ENCODE results near the gene OR2H2. TPM values are rescaled to one million over a fixed set of nuclear protein-coding genes. Genes with fewer than 3 reads are reported as not detected.

Gene OR2H2
- total RNA-seq, 1 experiment from 2014 or later, result not detected

DNA sequence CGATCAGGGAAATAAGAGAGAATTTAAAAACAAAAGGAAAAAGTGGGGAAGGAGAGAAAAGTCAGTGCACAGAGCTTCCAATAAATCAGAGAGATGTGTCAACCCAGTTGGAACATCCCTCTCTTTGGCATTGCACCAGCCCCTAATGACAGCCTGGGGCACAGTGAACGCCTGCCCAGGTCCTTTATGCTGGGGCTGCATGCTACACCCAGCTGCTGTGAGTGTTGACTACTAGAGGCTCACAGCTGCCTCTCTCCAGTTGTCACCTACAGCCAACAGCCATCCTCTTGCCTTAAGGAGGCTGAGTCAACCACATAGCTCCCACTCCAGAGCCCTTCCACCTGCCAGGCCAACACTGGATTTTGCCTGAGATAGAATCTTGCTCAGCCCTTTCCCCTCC lies 19.0 kb downstream of the OR2H2 start:
- no peaks in the 10 kb centered on the region for H3K36me3 Mint-ChIP-seq (ENCODE audit: insufficient read depth, unreplicated experiment)
- CTCF ChIA-PET, result no interaction called here

DNA sequence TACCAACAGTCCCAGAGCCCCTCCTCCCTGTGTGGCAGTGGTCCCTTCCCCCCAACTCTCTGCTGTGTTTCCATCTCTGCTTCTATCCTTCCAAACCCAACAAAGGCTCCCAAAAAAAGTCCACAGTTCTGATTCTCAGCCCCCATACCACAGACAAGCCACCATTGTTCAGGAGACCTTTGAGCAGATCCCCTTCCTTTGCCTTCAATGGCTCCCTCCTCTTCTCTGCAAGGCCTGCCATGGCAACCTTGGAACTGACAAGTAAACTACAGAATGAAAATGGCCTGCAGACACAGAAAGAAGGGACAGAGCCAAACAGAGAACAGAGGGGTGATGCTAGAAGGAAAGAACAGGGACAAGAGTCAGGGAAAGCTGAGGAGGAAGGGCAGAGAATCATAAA lies 23.2 kb downstream of the OR2H2 start:
- no peaks in the 10 kb centered on the region for H3K36me3 ChIP-seq (ENCODE audit: control insufficient read depth, insufficient read depth, low read length)

More for the DNA sequence above, 19.0 kb downstream of the OR2H2 start:
- POLR2A ChIA-PET, result no interaction called here
- Histone ChIP-seq H3K4me3 (ENCODE audit: low read depth, low read length) (no peak overlapping the region), H3K36me3 (ENCODE audit: control insufficient read depth, insufficient read depth, low read length) (no peaks in the 10 kb centered on the region), H3K9me3 (no peaks in the 10 kb centered on the region), H3K27me3 (replicated peaks; ENCODE audit: control insufficient read depth, insufficient read depth, low read length) (no peaks in the 10 kb centered on the region), H3K4me1 (no peaks in the 10 kb centered on the region)
- Mint-ChIP-seq H3K9me3 (ENCODE audit: unreplicated experiment) (no peaks in the 10 kb centered on the region), H3K27me3 (ENCODE audit: insufficient read depth, unreplicated experiment) (peaks cover 12% of the 10 kb centered on the region), H3K4me1 (ENCODE audit: low read depth, unreplicated experiment) (no peaks in the 10 kb centered on the region), H3K4me3 (ENCODE audit: unreplicated experiment) (no peak overlapping the region), H3K27ac (ENCODE audit: unreplicated experiment) (no peak overlapping the region)
- intact Hi-C loops (cut with micrococcal nuclease; ENCODE audit: unreplicated experiment), result no loop called here
- TF ChIP-seq CTCF (IDR thresholded peaks at IDR 0.05; ENCODE audit: insufficient read depth in 1 of 2, low read depth in 1 of 2, low read length in 1 of 2, severe bottlenecking in 1 of 2, unreplicated experiment in 1 of 2), result no peak
- BruUV-seq (replicated peaks), result no TSS peak
- no peak for DNase-seq

DNA sequence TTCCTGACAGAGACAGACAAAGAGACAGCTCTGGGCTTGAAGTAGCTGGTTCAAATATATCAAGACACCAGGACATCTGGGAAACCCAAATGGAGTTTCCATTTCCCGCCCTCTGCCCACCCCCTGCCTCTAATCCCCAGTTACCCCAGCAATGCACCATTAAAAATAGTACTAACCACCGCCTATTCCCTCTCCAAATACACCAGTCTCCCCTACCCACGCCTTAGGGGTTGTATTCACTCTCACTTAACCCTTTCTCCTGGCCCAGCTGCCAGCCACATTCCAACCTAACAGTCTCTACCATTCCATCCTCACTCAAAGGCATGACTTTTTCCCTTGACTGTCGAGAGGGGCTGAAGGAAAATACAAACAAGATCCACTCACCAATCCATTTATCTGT lies 25.6 kb downstream of the OR2H2 start:
- intact Hi-C loops (cut with micrococcal nuclease; ENCODE audit: unreplicated experiment), result no loop called here
- POLR2A ChIA-PET, result no interaction called here
- no TSS peak for BruUV-seq (replicated peaks)

More for the DNA sequence above, 23.2 kb downstream of the OR2H2 start:
- no peak for TF ChIP-seq CTCF (IDR thresholded peaks at IDR 0.05; ENCODE audit: insufficient read depth in 1 of 2, low read depth in 1 of 2, low read length in 1 of 2, severe bottlenecking in 1 of 2, unreplicated experiment in 1 of 2)
- Histone ChIP-seq H3K9me3 (no peaks in the 10 kb centered on the region), H3K4me3 (ENCODE audit: low read depth, low read length) (no peak overlapping the region), H3K4me1 (no peaks in the 10 kb centered on the region), H3K27me3 (replicated peaks; ENCODE audit: control insufficient read depth, insufficient read depth, low read length) (no peaks in the 10 kb centered on the region; the same call in 1 of the 2 replicates)
- Mint-ChIP-seq H3K27me3 (ENCODE audit: insufficient read depth, unreplicated experiment) (peaks cover 10% of the 10 kb centered on the region), H3K4me3 (ENCODE audit: unreplicated experiment) (no peak overlapping the region), H3K27ac (ENCODE audit: unreplicated experiment) (no peak overlapping the region), H3K9me3 (ENCODE audit: unreplicated experiment) (no peaks in the 10 kb centered on the region), H3K36me3 (ENCODE audit: insufficient read depth, unreplicated experiment) (no peaks in the 10 kb centered on the region), H3K4me1 (ENCODE audit: low read depth, unreplicated experiment) (no peaks in the 10 kb centered on the region)
- intact Hi-C loops (cut with micrococcal nuclease; ENCODE audit: unreplicated experiment), result no loop called here
- DNase-seq, result no peak
- CTCF ChIA-PET, result no interaction called here
- POLR2A ChIA-PET, result no interaction called here
- no TSS peak for BruUV-seq (replicated peaks)

More for the DNA sequence above, 25.6 kb downstream of the OR2H2 start:
- no peaks in the 10 kb centered on the region for H3K9me3 Mint-ChIP-seq (ENCODE audit: unreplicated experiment)
- Histone ChIP-seq H3K4me3 (ENCODE audit: low read depth, low read length) (no peak overlapping the region), H3K9me3 (no peaks in the 10 kb centered on the region), H3K4me1 (no peaks in the 10 kb centered on the region), H3K36me3 (ENCODE audit: control insufficient read depth, insufficient read depth, low read length) (no peaks in the 10 kb centered on the region), H3K27me3 (replicated peaks; ENCODE audit: control insufficient read depth, insufficient read depth, low read length) (no peaks in the 10 kb centered on the region; the same call in 1 of the 2 replicates)
- peaks cover 13% of the 10 kb centered on the region for H3K27me3 Mint-ChIP-seq (ENCODE audit: insufficient read depth, unreplicated experiment)
- CTCF ChIA-PET, result no interaction called here
- no peaks in the 10 kb centered on the region for H3K4me1 Mint-ChIP-seq (ENCODE audit: low read depth, unreplicated experiment)
- H3K36me3 Mint-ChIP-seq (ENCODE audit: insufficient read depth, unreplicated experiment), result no peaks in the 10 kb centered on the region
- no peak for DNase-seq
- no peak overlapping the region for H3K4me3 Mint-ChIP-seq (ENCODE audit: unreplicated experiment)
- no peak for TF ChIP-seq CTCF (IDR thresholded peaks at IDR 0.05; ENCODE audit: insufficient read depth in 1 of 2, low read depth in 1 of 2, low read length in 1 of 2, severe bottlenecking in 1 of 2, unreplicated experiment in 1 of 2)
- H3K27ac Mint-ChIP-seq (ENCODE audit: unreplicated experiment), result no peak overlapping the region

Measured in Caco-2 (cell line).